IPS-15b (cell line): ENCODE results near the gene MS4A15.

Experiments used
- H3K27me3 ChIP-seq: one replicate; pipeline ENCODE4 v1.6.1; 2013; ENCODE audit warnings: low read length; ENCODE audit not compliant: control insufficient read depth, insufficient read depth
- H3K36me3 ChIP-seq: one replicate; pipeline ENCODE4 v1.6.1; 2013; ENCODE audit warnings: low read length; ENCODE audit not compliant: control insufficient read depth, insufficient read depth
- H3K4me1 ChIP-seq: one replicate; pipeline ENCODE4 v1.6.1; 2013; ENCODE audit warnings: mild to moderate bottlenecking, low read length; ENCODE audit not compliant: control insufficient read depth, insufficient read depth
- H3K4me3 ChIP-seq: one replicate; pipeline ENCODE4 v1.5.1; 2013; ENCODE audit warnings: low read depth, low read length
- H3K9ac ChIP-seq: one replicate; pipeline ENCODE4 v1.6.1; 2013; ENCODE audit warnings: low read depth, mild to moderate bottlenecking, low read length
- H3K9me3 ChIP-seq: one replicate; pipeline ENCODE4 v1.6.1; 2013; ENCODE audit warnings: mild to moderate bottlenecking, low read length; ENCODE audit not compliant: control insufficient read depth, insufficient read depth

Gene MS4A15

DNA sequence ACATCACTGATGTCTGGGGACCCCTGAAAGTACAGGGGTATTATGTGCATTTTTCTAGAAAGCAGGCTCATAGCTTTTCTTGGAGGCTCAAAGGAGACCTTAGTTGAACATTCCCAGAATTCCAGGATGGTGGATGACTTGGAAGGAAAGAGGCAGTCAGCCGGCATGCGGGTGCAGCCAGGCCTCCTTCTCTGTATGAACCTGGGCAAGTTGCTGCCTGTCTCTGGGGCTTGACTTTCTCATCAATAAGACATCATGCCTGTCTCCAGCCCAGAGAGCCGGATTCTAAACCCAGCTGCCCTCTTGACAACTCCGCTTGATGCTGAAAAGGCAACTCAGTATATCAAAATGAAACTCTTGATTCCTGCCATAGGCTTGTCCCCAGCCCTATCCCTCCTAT lies 12.6 kb downstream of the MS4A15 start:
- H3K36me3 ChIP-seq: no peaks in the 10 kb centered on the region
- H3K27me3 ChIP-seq: peaks cover 11% of the 10 kb centered on the region
- H3K4me3 ChIP-seq: no peak overlapping the region
- H3K4me1 ChIP-seq: no peaks in the 10 kb centered on the region
- H3K9ac ChIP-seq: no peak overlapping the region
- H3K9me3 ChIP-seq: no peaks in the 10 kb centered on the region

DNA sequence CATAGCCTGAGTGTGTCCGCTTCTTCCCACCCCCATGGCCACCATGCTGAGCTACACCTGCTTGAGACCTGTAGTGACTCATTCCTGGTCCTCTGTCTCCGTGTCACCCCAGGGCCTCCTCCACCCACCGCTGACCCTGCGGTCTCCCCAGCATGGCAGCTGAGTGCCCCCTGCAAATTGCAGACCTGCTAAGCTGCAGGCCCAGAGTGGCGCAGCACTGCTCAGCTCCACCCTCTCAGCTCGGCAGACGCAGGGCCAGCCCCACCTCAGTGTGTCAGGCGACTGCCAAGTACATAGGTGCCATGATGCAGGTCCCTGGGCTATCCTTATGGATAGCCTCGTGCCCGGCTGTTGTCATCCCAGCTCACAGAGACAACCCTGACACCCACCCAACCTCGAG lies 13.1 kb downstream of the MS4A15 start:
- no peaks in the 10 kb centered on the region for H3K36me3 ChIP-seq
- H3K9ac ChIP-seq: no peak overlapping the region
- no peaks in the 10 kb centered on the region for H3K9me3 ChIP-seq
- no peaks in the 10 kb centered on the region for H3K4me1 ChIP-seq
- H3K4me3 ChIP-seq: no peak overlapping the region
- peaks cover 11% of the 10 kb centered on the region for H3K27me3 ChIP-seq

DNA sequence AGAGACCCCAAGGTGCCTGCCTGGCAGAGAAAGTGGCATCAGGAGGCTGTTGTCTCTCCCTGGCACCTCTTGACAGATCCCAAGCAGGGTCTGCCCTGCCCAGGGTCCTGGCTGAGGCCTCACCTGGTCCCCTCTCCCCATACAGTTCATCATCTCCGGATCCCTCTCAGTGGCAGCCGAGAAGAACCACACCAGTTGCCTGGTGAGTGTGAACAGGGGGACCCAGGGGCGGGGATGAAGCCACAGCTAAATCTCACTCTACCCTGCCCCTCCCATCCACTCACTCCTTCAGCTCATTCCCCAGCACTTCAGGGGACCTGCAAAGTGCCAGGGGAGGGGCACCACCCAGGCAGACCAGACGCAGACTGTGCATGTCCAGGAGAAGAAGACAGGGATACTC lies 14.5 kb downstream of the MS4A15 start:
- no peak overlapping the region for H3K4me3 ChIP-seq
- no peaks in the 10 kb centered on the region for H3K4me1 ChIP-seq
- no peak overlapping the region for H3K9ac ChIP-seq
- H3K36me3 ChIP-seq: no peaks in the 10 kb centered on the region
- H3K27me3 ChIP-seq: peaks cover 11% of the 10 kb centered on the region
- H3K9me3 ChIP-seq: no peaks in the 10 kb centered on the region

DNA sequence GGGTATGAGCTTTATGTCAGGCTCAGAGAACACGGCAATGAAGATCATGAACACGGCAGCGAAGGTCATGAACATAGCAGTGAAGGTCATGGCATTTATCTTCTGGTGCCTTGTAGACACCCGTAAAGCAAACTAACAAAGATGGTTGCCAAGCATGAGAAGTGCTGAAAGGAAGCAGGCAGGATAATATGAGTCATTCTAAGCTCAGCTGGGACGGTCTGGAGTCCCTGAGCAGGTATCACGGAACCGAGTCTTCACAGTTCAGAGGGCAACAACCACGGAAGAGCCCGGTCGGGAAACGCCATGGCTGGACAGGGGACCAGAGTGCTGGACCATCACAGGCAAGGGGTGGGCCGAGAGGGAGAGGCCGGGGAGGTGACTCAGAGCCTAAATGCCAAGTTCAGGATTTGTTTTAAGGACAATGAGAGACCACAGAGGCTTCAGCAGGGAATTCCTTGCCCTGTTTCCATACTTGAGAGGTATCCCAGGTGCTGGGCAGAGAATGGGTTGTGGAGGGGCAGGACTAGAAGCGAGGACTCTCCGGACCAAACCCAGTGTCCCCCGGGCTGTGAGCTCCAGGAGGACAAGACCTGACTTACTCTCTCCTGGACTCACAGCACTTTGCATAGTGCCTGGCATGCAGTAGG lies 15.3 kb downstream of the MS4A15 start:
- H3K9me3 ChIP-seq: no peaks in the 10 kb centered on the region
- H3K9ac ChIP-seq: no peak overlapping the region
- H3K4me3 ChIP-seq: no peak overlapping the region
- H3K4me1 ChIP-seq: no peaks in the 10 kb centered on the region
- H3K36me3 ChIP-seq: no peaks in the 10 kb centered on the region
- peaks cover 9% of the 10 kb centered on the region for H3K27me3 ChIP-seq

DNA sequence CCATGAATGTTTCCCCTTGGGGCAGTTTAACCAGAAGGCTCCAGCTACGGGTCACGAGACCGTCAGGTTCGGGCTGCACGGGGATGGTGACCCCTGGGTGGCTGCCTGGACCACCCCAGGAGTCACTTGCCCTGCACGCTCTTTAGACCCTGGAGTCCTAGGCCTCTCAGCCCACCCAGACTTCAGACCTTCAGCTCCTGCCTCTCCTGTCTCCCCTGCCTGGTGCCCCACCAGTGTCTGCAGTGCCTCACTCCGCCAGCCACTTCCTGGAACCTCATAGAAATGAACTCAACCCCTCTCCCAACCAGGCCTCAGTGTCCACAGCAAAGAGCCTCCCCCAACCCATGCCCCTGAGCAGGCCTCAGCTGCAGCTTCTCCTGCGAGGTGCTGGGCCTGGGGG lies 16.0 kb downstream of the MS4A15 start:
- Histone ChIP-seq H3K4me1 (no peaks in the 10 kb centered on the region), H3K9me3 (no peaks in the 10 kb centered on the region), H3K9ac (no peak overlapping the region), H3K4me3 (no peak overlapping the region), H3K27me3 (peaks cover 9% of the 10 kb centered on the region), H3K36me3 (no peaks in the 10 kb centered on the region)

DNA sequence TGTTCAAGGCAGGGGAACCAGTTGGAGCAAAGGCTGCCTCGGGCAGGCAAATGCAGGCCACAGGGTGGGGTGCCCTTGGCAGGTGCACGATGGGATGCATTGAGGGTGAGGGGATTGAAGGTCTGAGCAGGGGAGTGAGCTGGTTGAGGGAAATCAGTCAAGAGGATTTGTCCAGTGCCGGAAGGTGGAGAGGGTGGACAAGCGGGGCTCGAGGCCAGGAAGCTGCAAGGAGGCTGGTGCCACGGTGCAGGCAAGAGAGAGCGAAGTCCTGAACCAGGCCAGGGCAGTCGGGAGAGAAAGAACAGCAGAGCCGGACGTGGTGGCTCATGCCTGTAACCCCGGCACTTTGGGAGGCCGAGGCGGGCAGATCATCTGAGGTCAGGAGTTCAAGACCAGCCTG lies 18.1 kb downstream of the MS4A15 start:
- Histone ChIP-seq H3K4me3 (no peak overlapping the region), H3K27me3 (no peaks in the 10 kb centered on the region), H3K36me3 (no peaks in the 10 kb centered on the region), H3K9ac (no peak overlapping the region), H3K9me3 (no peaks in the 10 kb centered on the region), H3K4me1 (no peaks in the 10 kb centered on the region)

DNA sequence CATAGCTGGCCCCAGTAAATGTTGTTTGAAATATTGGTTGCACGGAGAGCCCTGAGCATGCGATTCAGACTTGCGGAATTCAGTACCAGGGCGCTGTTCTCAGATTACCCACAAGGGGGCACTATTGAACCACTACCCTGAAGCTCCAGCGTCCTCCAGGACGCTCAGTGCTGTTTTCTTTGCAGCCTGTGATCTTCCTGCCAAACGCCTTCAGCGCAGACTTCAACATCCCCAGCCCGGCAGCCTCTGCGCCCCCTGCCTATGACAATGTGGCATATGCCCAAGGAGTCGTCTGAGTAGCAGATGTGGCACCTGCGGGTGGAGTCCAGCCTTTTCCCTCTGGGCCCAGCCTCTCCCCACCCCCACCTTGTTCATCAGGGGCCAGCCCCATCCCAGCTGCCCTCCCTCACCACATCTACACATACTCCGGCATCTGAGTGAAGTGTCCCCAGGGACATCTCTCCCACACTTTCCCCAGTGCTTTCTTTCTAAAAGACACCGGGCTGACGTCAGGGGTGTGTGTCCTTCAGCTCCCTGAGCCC lies 18.8 kb downstream of the MS4A15 start:
- H3K4me3 ChIP-seq: no peak overlapping the region
- H3K4me1 ChIP-seq: no peaks in the 10 kb centered on the region
- H3K9ac ChIP-seq: no peak overlapping the region
- no peaks in the 10 kb centered on the region for H3K36me3 ChIP-seq
- H3K27me3 ChIP-seq: no peaks in the 10 kb centered on the region
- H3K9me3 ChIP-seq: no peaks in the 10 kb centered on the region

DNA sequence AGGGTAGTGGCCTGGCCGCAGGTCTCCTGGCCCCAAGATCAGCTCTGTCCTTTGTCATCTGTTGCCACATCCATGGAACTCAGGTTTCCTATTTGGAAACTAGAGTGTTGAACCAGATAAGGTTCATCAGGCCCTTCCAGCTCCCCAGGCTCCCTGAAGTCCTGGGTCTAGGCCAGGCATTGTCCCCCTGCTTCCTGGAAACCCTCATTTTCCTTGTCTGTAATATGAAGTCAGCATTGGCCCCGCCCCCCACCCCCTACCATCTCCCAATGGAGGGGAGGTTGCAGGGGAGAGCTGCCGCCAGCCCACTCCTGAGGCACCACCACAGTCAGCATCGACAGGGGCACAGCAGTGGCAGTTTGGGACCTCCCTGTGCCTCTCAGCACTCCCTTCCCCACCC lies 19.5 kb downstream of the MS4A15 start:
- no peak overlapping the region for H3K4me3 ChIP-seq
- no peaks in the 10 kb centered on the region for H3K27me3 ChIP-seq
- H3K9ac ChIP-seq: no peak overlapping the region
- H3K4me1 ChIP-seq: no peaks in the 10 kb centered on the region
- H3K36me3 ChIP-seq: no peaks in the 10 kb centered on the region
- no peaks in the 10 kb centered on the region for H3K9me3 ChIP-seq

DNA sequence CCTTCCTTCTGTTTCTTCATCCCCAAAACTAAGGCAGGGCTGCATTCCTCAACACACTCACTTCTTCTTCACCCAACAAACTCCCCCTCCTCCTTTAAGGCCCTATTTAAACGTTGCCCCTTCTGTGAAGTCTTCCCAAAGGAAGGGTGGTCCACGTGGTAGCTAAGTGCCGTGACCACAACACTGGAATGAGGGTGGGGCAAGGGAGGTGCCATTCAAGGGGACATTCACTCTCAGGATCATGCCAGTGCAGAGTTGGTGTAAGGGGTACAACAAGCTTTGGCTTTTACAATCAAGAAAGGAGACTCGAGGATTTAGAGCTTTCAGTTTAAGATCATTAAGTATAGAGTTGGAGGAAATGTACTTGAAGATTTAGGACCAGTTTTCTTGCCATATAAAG lies 20.4 kb downstream of the MS4A15 start:
- H3K4me3 ChIP-seq: no peak overlapping the region

DNA sequence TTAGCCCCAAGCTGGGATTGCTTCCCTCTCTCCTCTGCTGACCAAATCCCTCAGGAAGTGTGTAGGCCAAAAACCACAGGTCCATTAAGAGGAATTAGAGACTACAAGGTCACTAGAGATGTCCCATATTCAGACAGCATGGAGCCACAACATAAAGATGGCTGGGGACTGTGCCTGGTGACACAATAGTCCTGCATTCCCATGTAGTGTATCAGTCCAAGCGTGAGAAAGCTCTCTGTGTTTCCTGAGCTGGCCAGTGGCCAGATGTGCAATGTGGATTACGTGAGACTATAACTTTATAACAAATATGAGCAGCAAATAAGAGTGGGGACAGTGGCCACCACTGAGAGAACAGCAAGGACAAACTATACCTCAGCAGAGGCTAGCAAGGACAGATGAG lies 20.9 kb downstream of the MS4A15 start:
- Histone ChIP-seq H3K4me3 (no peak overlapping the region), H3K27me3 (no peaks in the 10 kb centered on the region), H3K4me1 (no peaks in the 10 kb centered on the region), H3K9me3 (no peaks in the 10 kb centered on the region), H3K36me3 (no peaks in the 10 kb centered on the region), H3K9ac (no peak overlapping the region)

More for the DNA sequence above, 20.4 kb downstream of the MS4A15 start:
- Histone ChIP-seq H3K27me3 (no peaks in the 10 kb centered on the region), H3K9ac (no peak overlapping the region), H3K36me3 (no peaks in the 10 kb centered on the region), H3K9me3 (no peaks in the 10 kb centered on the region), H3K4me1 (no peaks in the 10 kb centered on the region)

DNA sequence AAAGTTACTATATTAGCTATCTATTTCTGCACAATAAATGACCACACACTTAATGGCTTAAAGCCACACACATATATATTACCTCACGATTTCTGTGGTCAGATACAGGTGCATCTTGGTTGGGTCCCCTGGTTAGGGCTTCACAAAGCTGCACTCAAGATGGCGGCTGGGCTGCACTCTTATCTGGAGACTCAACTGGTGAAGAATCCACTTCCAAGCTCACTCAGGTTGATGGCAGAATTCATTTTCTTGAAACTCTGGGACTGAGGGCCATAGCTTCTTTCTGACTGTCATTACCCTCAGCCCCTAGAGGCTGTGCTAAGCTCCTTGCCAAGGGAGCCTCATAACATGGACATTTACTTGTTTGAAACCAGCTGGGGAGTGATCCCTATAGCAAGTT lies 23.4 kb downstream of the MS4A15 start:
- no peaks in the 10 kb centered on the region for H3K9me3 ChIP-seq
- H3K9ac ChIP-seq: no peak overlapping the region
- H3K27me3 ChIP-seq: no peaks in the 10 kb centered on the region
- H3K4me3 ChIP-seq: no peak overlapping the region
- no peaks in the 10 kb centered on the region for H3K36me3 ChIP-seq
- no peaks in the 10 kb centered on the region for H3K4me1 ChIP-seq

DNA sequence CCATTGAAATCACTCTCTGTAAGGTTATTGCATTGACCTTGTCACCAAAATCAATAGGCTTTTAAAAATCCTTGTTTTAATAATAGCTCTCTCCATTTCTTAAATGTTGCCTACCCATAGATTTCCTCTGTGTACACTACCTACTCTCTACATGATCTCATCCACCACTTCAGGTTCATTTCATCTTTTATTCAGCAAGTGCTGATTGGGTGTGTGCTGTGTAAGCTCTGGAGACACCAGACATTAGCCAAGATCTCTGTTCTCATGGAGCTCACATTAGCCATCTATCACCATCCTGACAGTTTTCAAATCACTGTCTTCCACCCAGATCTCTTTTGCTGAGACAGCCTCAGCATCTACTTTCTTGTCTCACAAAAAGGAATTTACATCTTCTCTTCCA lies 24.1 kb downstream of the MS4A15 start:
- no peaks in the 10 kb centered on the region for H3K36me3 ChIP-seq
- no peaks in the 10 kb centered on the region for H3K4me1 ChIP-seq
- H3K9ac ChIP-seq: no peak overlapping the region
- no peak overlapping the region for H3K4me3 ChIP-seq
- no peaks in the 10 kb centered on the region for H3K27me3 ChIP-seq
- no peaks in the 10 kb centered on the region for H3K9me3 ChIP-seq
